GM12892 (cell line): ENCODE measurements around the gene FCN3.
A peak's percentile ranks its signal among the peaks of the same experiment; 100 is the strongest.
"Not testable (repeated sequence)": the region's sequence is repeated elsewhere in the genome, so short reads cannot be mapped to it uniquely, and the experiment has no call there.

Experiments used
- DNase-seq: peaks from one replicate; pipeline ENCODE4 v3.0.0; 2011; ENCODE audit not compliant: insufficient read length
- FAIRE-seq: peaks from 2 replicates; lab custom pipeline; 2011; peaks lifted over from hg19 to GRCh38; lab: Jason Lieb, UNC
- POLR2A ChIP-seq: IDR thresholded peaks from 2 replicates; pipeline ENCODE4 v1.6.1; 2011; ENCODE audit warnings: low read depth, low read length, control low read depth
- POLR2AphosphoS5 ChIP-seq: IDR thresholded peaks from 2 replicates; pipeline ENCODE4 v1.6.1; 2011; ENCODE audit warnings: low read depth, low read length, control low read depth
- TAF1 ChIP-seq: IDR thresholded peaks from 2 replicates; pipeline ENCODE4 v1.6.1; 2011; ENCODE audit warnings: low read depth, mild to moderate bottlenecking, control low read depth, low read length, borderline replicate concordance

FCN3 gene

GRCh38 chr1:27406362-27406680 is 31.7 kb upstream of the FCN3 start:
- no peak for TF ChIP-seq POLR2AphosphoS5
- no peak for TF ChIP-seq POLR2A
- TF ChIP-seq TAF1 = no peak
- no peak for DNase-seq
- FAIRE-seq = no peak

- not testable (repeated sequence) for DNase-seq
- peak; percentile 62 for FAIRE-seq
Observed at GRCh38 chr1:27405598-27406361, 31.2 kb upstream of the FCN3 start.

- no peak for FAIRE-seq
- DNase-seq = no peak
- no peak for TF ChIP-seq TAF1
- peak; percentile 14; the same call in 1 of the 2 replicates for TF ChIP-seq POLR2A
Observed at GRCh38 chr1:27405074-27405473, 30.4 kb upstream of the FCN3 start.

- TF ChIP-seq TAF1 = no peak
- no peak for TF ChIP-seq POLR2A
- no peak for TF ChIP-seq POLR2AphosphoS5
- no peak for FAIRE-seq
- no peak for DNase-seq
Observed at GRCh38 chr1:27403931-27404330, 29.3 kb upstream of the FCN3 start.

GRCh38 chr1:27403065-27403726 is 28.6 kb upstream of the FCN3 start:
- FAIRE-seq (peak; percentile 44), DNase-seq (no peak)
- TF ChIP-seq TAF1 (no peak), POLR2AphosphoS5 (no peak), POLR2A (no peak)

GRCh38 chr1:27402349-27402754 is 27.7 kb upstream of the FCN3 start:
- FAIRE-seq (no peak), DNase-seq (no peak)
- TF ChIP-seq TAF1 (no peak), POLR2AphosphoS5 (peak; percentile 34; the same call in 1 of the 2 replicates), POLR2A (no peak)

GRCh38 chr1:27400963-27401341 is 26.3 kb upstream of the FCN3 start:
- TF ChIP-seq POLR2AphosphoS5 (0 out of 2 replicates have a peak, but pooled peaks have one; percentile 11), TAF1 (no peak), POLR2A (no peak)
- FAIRE-seq = no peak
- DNase-seq = no peak

- DNase-seq = no peak
- no peak for FAIRE-seq
- TF ChIP-seq POLR2A (peak; percentile 38), TAF1 (no peak), POLR2AphosphoS5 (peak; percentile 46)
Observed at GRCh38 chr1:27400082-27400962, 25.7 kb upstream of the FCN3 start.

GRCh38 chr1:27399251-27400025 is 24.8 kb upstream of the FCN3 start:
- peak; percentile 26; the same call in 1 of the 2 replicates for TF ChIP-seq POLR2AphosphoS5
- TF ChIP-seq POLR2A = no peak
- DNase-seq (no peak), FAIRE-seq (no peak)

- TF ChIP-seq POLR2A (no peak), TAF1 (no peak), POLR2AphosphoS5 (no peak)
- no peak for DNase-seq
- FAIRE-seq = no peak
Observed at GRCh38 chr1:27398405-27399149, 24.0 kb upstream of the FCN3 start.

- DNase-seq (no peak), FAIRE-seq (no peak)
- TF ChIP-seq POLR2A = no peak
- no peak for TF ChIP-seq TAF1
- no peak for TF ChIP-seq POLR2AphosphoS5
Observed at GRCh38 chr1:27397749-27398148, 23.1 kb upstream of the FCN3 start.
